ENCODE measurements around the gene HNF4A.

GRCh38 chr20:44457016-44457415 lies 101.5 kb downstream of the HNF4A start:
- TF ChIP-seq POLR2AphosphoS5 (IDR thresholded peaks at IDR 0.05): no peak
- no peak for TF ChIP-seq CTCF (IDR thresholded peaks at IDR 0.05)
- TF ChIP-seq POLR2A (IDR thresholded peaks at IDR 0.05): no peak
- no peak for TF ChIP-seq EP300 (IDR thresholded peaks at IDR 0.05; ENCODE audit: low read depth)
